SKM-1 treated with dmso at 0.1 percent for 144 hours (cell line): Measurements from ENCODE around the gene CD180.
"Not testable (repeated sequence)": the region's sequence is repeated elsewhere in the genome, so short reads cannot be mapped to it uniquely, and the experiment has no call there.

Experiments used
- DNase-seq: peaks from one replicate; lab custom pipeline; 2025; ENCODE audit not compliant: unreplicated experiment; lab: John Stamatoyannopoulos, UW

CD180 gene

DNA sequence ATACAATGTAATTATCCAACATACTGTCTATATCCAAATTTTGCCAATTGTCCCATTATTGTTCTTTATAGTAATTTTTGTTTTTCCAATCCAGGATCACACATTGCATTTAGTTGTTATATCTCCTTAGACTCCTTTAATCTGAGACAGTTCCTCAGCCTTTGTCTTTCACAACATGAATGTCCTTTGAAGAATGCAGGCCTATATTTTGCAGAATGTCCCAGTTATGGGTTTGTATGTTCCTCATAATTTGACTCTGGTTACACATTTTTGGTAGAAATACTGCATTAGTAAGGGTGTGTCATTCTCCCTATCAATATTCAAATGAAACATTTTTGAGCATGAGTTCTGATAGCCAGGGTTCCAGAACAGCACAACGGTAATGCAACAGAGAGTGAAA, 6.7 kb downstream of the CD180 start:
- DNase-seq, result no peak

- DNase-seq, result no peak
Observed at GRCh38 chr5:67189079-67189354, 7.6 kb downstream of the CD180 start.

DNA sequence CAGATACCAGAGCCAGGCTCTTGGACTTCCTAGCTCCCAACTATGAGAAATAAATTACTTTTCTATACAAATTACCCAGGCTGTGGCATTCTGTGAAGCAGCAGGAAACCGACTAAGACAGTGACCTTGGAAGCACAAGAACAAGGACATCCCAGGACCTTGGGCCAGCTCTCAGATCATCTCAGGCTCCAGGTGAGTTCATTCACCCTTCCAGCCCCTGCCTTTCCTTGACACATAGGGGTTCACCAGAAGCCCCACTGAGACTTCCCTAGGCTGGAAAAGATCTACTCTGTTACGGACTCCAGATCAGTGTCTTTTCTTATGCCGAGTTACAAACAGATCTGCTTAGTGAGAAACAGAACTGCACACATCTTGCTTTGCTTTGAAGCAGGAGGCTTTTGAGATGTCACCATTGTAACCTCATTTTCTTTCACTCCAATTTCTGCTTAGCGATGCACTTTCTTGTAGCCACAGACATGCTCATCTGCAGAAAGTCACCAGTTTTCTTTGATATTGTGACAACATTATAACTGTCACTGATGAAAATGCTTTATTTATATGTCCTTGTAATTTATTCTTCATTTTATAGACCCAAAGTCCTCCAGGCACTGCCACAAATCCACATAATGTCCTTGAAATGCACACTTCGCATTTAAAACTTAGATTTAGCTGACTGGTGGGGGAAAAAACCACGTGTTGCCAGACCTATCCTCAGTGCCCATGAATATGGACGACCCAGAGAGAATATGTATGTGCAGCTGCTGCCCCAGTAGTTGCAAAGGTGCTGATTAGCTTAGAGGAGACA, 8.1 kb downstream of the CD180 start:
- DNase-seq, result no peak

DNA sequence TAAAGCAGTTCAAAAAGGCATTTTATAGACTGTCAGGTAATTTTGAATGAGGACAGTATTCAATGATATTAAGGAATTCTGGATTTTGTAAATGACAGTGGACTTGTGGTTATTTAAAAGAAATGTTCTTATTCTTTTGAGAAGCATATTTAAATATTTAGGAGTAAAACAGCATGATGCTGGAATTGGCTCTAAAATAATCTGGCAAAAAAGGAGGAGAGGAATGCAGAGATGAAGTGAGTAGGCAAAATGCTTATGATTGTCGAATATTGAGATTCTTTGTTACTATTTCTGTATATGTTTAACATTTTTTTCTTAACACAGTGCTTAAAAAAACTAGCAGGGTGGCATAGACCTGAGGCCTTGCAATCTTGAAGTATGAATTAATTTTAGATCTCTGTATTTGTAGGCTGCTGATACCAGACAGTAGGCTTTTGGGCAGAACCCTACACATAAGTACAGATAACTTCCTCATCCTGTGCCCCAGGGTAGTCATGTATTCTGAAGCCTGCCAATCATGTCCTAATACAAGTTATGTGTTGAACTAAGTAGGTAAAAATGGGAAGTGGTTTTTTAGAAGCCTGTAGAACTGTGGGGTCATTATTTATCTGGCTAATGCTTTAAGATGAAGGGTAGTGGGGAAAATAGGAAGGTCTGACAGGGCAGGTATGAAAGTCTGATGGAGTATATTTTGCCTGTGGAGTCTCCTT, 9.4 kb downstream of the CD180 start:
- peak; percentile 41 for DNase-seq

DNA sequence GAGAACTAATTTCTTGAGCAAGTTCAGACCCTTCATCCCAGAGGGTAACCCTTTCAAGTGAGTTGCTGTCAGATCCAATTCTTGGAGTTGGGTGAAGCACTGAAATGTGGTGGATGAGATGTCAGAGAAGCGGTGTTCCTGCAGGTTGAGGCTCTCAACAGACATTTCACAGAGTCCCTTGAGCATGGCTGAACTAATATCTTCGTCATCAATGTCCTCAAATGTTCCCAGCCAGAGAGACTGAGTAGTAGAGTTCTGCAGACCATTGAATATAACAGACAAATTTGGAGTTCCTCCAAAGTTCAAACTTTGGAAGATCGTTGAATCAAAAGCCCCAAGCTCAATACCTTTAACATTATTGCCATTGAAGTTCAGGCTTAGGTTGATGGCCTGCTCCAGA, 12.7 kb downstream of the CD180 start:
- no peak for DNase-seq

- no peak for DNase-seq
Observed at GRCh38 chr5:67182301-67182790, 14.3 kb downstream of the CD180 start.

DNA sequence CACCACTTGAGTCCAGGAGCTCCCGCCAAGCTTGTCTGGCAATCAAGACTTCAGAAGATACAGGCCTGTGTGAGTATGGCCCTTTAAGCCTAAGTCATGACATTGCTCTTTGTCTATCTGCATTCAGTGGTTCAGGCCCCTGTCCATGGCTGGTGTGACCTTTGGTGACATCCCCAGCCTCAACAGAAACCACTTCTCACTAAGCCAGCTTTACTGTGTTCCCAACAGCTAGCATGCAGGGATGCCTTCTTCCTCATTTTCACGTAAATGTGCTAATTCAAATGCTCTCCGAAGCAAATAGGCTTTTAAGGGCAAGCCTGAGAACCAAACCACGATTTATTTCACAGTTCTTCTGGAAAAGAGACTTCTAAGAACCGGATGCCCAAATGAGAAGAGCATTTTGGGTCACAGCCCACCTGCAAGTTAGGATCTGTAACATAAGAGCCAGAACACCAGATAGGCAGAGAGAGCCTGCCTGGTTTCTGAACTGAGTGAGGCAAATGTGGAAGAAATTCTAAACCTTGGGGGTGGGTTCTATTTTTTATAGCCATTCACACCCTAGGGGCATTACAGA, 14.9 kb downstream of the CD180 start:
- peak; percentile 94 for DNase-seq

- no peak for DNase-seq
Observed at GRCh38 chr5:67179697-67180361, 16.8 kb downstream of the CD180 start.

DNA sequence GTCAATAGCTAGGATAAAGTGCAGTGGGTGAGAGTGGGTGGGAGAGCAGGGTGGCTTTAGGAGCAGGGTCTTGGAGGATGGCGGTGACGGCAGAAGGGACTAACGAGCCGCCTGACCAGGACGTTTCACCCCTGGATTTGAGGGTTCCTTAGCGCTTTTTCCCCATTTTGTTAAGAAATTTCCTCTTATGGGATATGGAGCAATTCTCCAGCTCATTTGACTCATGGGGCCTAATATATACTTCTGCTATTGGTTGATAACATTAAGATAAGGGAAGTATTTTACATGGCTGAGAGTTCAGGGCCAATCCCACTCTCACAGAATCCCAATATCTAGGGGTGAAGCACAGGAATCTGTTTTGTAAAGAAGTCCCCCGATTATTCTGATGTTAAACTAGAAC, 17.6 kb downstream of the CD180 start:
- DNase-seq, result no peak

- peak; percentile 25 for DNase-seq
Observed at GRCh38 chr5:67178085-67178484, 18.5 kb downstream of the CD180 start.

GRCh38 chr5:67176936-67177335, 19.7 kb downstream of the CD180 start:
- DNase-seq, result no peak

- no peak for DNase-seq
Observed at GRCh38 chr5:67173959-67174358, 22.6 kb downstream of the CD180 start.

- DNase-seq, result not testable (repeated sequence)
Observed at GRCh38 chr5:67173351-67173750, 23.2 kb downstream of the CD180 start.

GRCh38 chr5:67170767-67171166, 25.8 kb downstream of the CD180 start:
- no peak for DNase-seq

DNA sequence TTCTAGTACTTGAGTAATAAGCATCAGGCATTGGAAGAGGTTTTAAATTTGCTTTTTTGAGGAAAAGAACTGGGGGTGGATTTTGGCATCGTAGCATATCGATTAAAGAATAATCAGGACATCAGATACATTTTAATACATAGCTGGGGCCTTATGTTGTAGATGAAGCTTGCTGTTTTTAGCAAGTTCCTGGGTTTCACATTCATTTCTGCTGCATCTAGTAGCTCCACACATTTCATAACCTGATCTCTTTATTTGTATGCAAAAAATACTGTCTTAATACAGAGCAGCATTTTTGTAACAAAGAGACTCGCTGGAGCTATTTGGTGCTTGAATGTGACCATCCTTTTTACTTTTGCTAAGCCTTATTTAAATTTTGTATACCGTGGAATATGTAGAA, 28.5 kb downstream of the CD180 start:
- no peak for DNase-seq

DNA sequence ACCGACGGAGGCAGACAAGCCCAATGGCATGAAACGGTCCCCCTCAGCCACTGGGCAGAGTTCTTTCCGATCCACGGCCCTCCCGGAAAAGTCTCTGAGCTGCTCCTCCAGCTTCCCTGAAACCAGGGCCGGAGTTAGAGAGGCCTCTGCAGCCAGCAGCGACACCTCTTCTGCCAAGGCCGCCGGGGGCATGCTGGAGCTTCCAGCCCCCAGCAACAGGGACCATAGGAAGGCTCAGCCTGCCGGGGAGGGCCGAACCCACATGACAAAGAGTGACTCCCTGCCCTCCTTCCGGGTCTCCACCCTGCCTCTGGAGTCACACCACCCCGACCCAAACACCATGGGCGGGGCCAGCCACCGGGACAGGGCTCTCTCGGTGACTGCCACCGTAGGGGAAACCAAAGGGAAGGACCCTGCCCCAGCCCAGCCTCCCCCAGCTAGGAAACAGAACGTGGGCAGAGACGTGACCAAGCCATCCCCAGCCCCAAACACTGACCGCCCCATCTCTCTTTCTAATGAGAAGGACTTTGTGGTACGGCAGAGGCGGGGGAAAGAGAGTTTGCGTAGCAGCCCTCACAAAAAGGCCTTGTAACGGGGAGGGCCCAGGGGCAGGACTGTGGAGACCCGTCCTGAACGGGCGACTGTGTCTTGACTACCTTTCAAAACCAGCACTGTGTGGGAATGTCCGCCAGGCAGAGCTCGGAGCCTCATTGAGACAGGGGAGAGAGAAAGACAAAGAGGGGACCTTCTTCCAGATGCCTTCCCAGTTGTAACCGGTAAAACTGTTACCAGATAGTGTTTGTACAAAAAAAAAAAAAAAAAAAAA, 29.9 kb downstream of the CD180 start:
- DNase-seq, result no peak

DNA sequence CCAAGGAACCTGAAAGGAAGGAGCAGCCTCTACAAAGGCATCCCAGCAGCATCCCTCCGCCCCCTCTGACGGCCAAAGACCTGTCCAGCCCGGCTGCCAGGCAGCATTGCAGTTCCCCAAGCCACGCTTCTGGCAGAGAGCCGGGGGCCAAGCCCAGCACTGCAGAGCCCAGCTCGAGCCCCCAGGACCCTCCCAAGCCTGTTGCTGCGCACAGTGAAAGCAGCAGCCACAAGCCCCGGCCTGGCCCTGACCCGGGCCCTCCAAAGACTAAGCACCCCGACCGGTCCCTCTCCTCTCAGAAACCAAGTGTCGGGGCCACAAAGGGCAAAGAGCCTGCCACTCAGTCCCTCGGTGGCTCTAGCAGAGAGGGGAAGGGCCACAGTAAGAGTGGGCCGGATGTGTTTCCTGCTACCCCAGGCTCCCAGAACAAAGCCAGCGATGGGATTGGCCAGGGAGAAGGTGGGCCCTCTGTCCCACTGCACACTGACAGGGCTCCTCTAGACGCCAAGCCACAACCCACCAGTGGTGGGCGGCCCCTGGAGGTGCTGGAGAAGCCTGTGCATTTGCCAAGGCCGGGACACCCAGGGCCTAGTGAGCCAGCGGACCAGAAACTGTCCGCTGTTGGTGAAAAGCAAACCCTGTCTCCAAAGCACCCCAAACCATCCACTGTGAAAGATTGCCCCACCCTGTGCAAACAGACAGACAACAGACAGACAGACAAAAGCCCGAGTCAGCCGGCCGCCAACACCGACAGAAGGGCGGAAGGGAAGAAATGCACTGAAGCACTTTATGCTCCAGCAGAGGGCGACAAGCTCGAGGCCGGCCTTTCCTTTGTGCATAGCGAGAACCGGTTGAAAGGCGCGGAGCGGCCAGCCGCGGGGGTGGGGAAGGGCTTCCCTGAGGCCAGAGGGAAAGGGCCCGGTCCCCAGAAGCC, 30.8 kb downstream of the CD180 start:
- DNase-seq, result peak; percentile 38

GRCh38 chr5:67164856-67165525, 31.6 kb downstream of the CD180 start:
- no peak for DNase-seq

GRCh38 chr5:67163863-67164595, 32.6 kb downstream of the CD180 start:
- no peak for DNase-seq
